Sigmoid colon (tissue), 4 donors: ENCODE results near the gene PM20D1.

Source experiments
- EP300 ChIP-seq, 4 donors: sonication (generic); formaldehyde crosslinking; IDR thresholded peaks; one replicate each; pipeline ENCODE4 v1.6.1; 2017; ENCODE audit warnings: antibody characterized with exemption in 4 of 4
- POLR2A ChIP-seq, 2 donors: fragments of 450-650 bp; IDR thresholded peaks; one replicate each; pipeline ENCODE4 v1.6.1; 2016; ENCODE audit warnings: antibody characterized with exemption in 2 of 2, mild to moderate bottlenecking in 2 of 2, moderate library complexity in 2 of 2
- POLR2AphosphoS5 ChIP-seq, 4 donors: sonication (generic); formaldehyde crosslinking; IDR thresholded peaks; one replicate each; pipeline ENCODE4 v1.6.1; 2017; ENCODE audit warnings: antibody characterized with exemption in 4 of 4
- TF ChIP-seq, protein P1 (sequence below), 4 experiments: fragments of 450-650 bp in 3 of 4; fragments of 200-600 bp in 1 of 4; IDR thresholded peaks; one replicate each; pipeline ENCODE4 v1.5.1; 2016 to 2019; ENCODE audit warnings: antibody characterized with exemption in 4 of 4, mild to moderate bottlenecking in 3 of 4, moderate library complexity in 2 of 4

DNA sequence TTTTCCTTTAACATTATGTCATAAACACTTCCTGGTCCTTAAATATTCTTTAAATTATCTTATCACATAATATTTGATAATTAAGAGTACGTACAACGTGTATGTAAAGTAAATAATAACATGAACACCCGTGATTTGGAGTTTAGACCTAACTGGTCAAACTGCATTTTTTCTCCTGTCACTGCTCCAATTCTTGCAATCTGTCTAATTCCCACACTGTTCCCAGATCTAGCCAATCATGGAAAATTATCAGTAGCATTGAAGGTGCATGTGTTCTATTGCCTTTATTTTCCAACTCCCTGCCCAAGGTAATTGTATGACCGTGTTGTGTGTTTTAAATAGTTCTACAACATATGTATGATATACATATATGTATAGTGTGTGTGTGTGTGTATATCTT lies 2.1 kb upstream of the PM20D1 start:
- TF ChIP-seq POLR2A (IDR thresholded peaks at IDR 0.05) (no peak), EP300 (IDR thresholded peaks at IDR 0.05) (no peak), POLR2AphosphoS5 (IDR thresholded peaks at IDR 0.05) (no peak)
- TF ChIP-seq, protein P1, sequence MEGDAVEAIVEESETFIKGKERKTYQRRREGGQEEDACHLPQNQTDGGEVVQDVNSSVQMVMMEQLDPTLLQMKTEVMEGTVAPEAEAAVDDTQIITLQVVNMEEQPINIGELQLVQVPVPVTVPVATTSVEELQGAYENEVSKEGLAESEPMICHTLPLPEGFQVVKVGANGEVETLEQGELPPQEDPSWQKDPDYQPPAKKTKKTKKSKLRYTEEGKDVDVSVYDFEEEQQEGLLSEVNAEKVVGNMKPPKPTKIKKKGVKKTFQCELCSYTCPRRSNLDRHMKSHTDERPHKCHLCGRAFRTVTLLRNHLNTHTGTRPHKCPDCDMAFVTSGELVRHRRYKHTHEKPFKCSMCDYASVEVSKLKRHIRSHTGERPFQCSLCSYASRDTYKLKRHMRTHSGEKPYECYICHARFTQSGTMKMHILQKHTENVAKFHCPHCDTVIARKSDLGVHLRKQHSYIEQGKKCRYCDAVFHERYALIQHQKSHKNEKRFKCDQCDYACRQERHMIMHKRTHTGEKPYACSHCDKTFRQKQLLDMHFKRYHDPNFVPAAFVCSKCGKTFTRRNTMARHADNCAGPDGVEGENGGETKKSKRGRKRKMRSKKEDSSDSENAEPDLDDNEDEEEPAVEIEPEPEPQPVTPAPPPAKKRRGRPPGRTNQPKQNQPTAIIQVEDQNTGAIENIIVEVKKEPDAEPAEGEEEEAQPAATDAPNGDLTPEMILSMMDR (IDR thresholded peaks at IDR 0.05): no peak
